HG02588 (cell line): Measurements from ENCODE around the gene GGCX.
A peak's percentile ranks its signal among the peaks of the same experiment; 100 is the strongest.

Experiments
- ATAC-seq: cut with Tn5 transposase; IDR thresholded peaks from one replicate; pipeline ENCODE4 v1.9.1; 2021; ENCODE audit warnings: mild to moderate bottlenecking, moderate library complexity; ENCODE audit not compliant: unreplicated experiment

The GGCX gene

GRCh38 chr2:85542777-85543176, 18.5 kb downstream of the GGCX start:
- no peak for ATAC-seq

GRCh38 chr2:85541753-85542457, 19.4 kb downstream of the GGCX start:
- ATAC-seq: no peak

GRCh38 chr2:85541262-85541661, 20.0 kb downstream of the GGCX start:
- no peak for ATAC-seq

GRCh38 chr2:85540133-85540648, 21.1 kb downstream of the GGCX start:
- no peak for ATAC-seq

- peak; percentile 26 for ATAC-seq
Observed at GRCh38 chr2:85539361-85540132, 21.7 kb downstream of the GGCX start.

- peak; percentile 70 for ATAC-seq
Observed at GRCh38 chr2:85538507-85539360, 22.6 kb downstream of the GGCX start, which contains the start of gene MAT2A. TSS of gene MAT2A (plus strand) at chr2:85539168. CDS start at chr2:85539288, 120 bp downstream.

GRCh38 chr2:85537600-85538506, 23.4 kb downstream of the GGCX start:
- ATAC-seq: no peak

GRCh38 chr2:85536479-85536878, 24.8 kb downstream of the GGCX start:
- no peak for ATAC-seq

- ATAC-seq: no peak
Observed at GRCh38 chr2:85534881-85535280, 26.4 kb downstream of the GGCX start.

- ATAC-seq: no peak
Observed at GRCh38 chr2:85534099-85534498, 27.2 kb downstream of the GGCX start.

GRCh38 chr2:85531589-85531988, 29.7 kb downstream of the GGCX start:
- ATAC-seq: no peak

GRCh38 chr2:85529809-85530208, 31.5 kb downstream of the GGCX start:
- no peak for ATAC-seq

- ATAC-seq: no peak
Observed at GRCh38 chr2:85528355-85528754, 32.9 kb downstream of the GGCX start.

GRCh38 chr2:85527787-85528186, 33.5 kb downstream of the GGCX start:
- no peak for ATAC-seq

GRCh38 chr2:85525567-85525966, 35.7 kb downstream of the GGCX start:
- no peak for ATAC-seq

- ATAC-seq: no peak
Observed at GRCh38 chr2:85525029-85525428, 36.3 kb downstream of the GGCX start.

- no peak for ATAC-seq
Observed at GRCh38 chr2:85524336-85524908, 36.9 kb downstream of the GGCX start.

- no peak for ATAC-seq
Observed at GRCh38 chr2:85523903-85524335, 37.4 kb downstream of the GGCX start.

GRCh38 chr2:85523062-85523902, 38.0 kb downstream of the GGCX start:
- ATAC-seq: no peak
